ENCODE results near the gene OSBPL10. TPM values are rescaled to one million over a fixed set of nuclear protein-coding genes. Genes with fewer than 3 reads are reported as not detected.

OSBPL10 gene
- total and polyA plus RNA-seq, 9 donors: 2.5 to 36.6 (median 10.6) TPM

GRCh38 chr3:31714495-31715280 is 266.4 kb downstream of the OSBPL10 start:
- H3K27ac ChIP-seq: no peak overlapping the region
- DNase-seq: no peak
- WGBS, 3 donors: 93 to 94% (median 94%) methylated on average over 11 of the region's 11 CpGs
- no peak overlapping the region for H3K4me3 ChIP-seq
- TF ChIP-seq, protein P1, sequence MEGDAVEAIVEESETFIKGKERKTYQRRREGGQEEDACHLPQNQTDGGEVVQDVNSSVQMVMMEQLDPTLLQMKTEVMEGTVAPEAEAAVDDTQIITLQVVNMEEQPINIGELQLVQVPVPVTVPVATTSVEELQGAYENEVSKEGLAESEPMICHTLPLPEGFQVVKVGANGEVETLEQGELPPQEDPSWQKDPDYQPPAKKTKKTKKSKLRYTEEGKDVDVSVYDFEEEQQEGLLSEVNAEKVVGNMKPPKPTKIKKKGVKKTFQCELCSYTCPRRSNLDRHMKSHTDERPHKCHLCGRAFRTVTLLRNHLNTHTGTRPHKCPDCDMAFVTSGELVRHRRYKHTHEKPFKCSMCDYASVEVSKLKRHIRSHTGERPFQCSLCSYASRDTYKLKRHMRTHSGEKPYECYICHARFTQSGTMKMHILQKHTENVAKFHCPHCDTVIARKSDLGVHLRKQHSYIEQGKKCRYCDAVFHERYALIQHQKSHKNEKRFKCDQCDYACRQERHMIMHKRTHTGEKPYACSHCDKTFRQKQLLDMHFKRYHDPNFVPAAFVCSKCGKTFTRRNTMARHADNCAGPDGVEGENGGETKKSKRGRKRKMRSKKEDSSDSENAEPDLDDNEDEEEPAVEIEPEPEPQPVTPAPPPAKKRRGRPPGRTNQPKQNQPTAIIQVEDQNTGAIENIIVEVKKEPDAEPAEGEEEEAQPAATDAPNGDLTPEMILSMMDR (IDR thresholded peaks at IDR 0.05): no peak
- no peak for TF ChIP-seq EP300 (IDR thresholded peaks at IDR 0.05)
- TF ChIP-seq POLR2A (IDR thresholded peaks at IDR 0.05): no peak
- no peaks in the 10 kb centered on the region for H3K27me3 ChIP-seq
- peaks cover 9% of the 10 kb centered on the region for H3K4me1 ChIP-seq (ENCODE audit: insufficient read depth)
- H3K9me3 ChIP-seq: no peaks in the 10 kb centered on the region
- no peaks in the 10 kb centered on the region for H3K36me3 ChIP-seq
- intact Hi-C loops (cut with DNase I): no loop called here

- Histone ChIP-seq H3K36me3 (no peaks in the 10 kb centered on the region), H3K4me1 (ENCODE audit: insufficient read depth) (peaks cover 16% of the 10 kb centered on the region), H3K9me3 (no peaks in the 10 kb centered on the region), H3K27me3 (no peaks in the 10 kb centered on the region), H3K4me3 (no peak overlapping the region), H3K27ac (no peak overlapping the region)
- TF ChIP-seq POLR2A (IDR thresholded peaks at IDR 0.05) (no peak), EP300 (IDR thresholded peaks at IDR 0.05) (no peak)
- TF ChIP-seq, protein P1 (IDR thresholded peaks at IDR 0.05): no peak
- DNase-seq: no peak
- intact Hi-C loops (cut with DNase I): no loop called here
- 57 to 76% (median 65%) methylated on average over 5 of the region's 5 CpGs for whole genome bisulfite sequencing, 3 donors
Observed at GRCh38 chr3:31713816-31714215, 267.2 kb downstream of the OSBPL10 start.

DNA sequence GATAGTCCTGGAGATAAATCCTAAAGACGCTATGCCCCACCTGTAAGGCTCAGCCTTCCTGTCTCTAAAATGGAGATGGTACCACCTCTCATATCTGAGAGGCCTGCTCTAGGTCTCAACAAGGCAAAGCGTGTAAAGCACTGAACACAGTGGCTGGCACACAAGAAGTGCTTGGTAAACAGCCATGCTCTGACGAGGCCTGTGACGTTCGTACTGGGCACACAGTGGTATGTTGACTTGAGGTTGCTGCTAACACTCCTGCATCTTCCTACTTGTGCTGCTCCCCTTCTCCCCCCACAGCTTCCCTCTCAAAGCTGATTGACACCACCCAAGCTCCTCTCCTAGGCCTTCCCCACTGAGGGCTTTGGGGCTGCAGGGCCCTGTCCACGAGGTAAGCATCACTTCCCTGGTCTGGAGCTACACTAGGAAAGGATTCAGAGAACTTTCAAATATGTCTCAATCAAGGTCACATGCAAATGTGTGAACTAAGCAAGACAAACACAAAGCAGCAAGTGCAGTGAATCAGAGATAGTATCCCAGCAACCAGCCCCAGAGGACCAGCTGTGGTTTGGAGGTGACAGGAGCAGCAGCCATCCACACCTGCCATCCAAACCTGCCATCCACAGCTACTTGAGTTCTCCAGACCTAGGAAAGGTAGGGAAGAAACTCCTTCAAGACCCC is 270.8 kb downstream of the OSBPL10 start:
- Histone ChIP-seq H3K4me3 (no peak overlapping the region), H3K36me3 (no peaks in the 10 kb centered on the region), H3K27me3 (no peaks in the 10 kb centered on the region), H3K4me1 (ENCODE audit: insufficient read depth) (peaks cover 22% of the 10 kb centered on the region), H3K27ac (peak overlapping the region in 1 of 2 donors; percentile 65), H3K9me3 (no peaks in the 10 kb centered on the region)
- TF ChIP-seq POLR2A (IDR thresholded peaks at IDR 0.05): no peak
- TF ChIP-seq EP300 (IDR thresholded peaks at IDR 0.05): no peak
- TF ChIP-seq, protein P1 (IDR thresholded peaks at IDR 0.05): no peak
- intact Hi-C loops (cut with DNase I): no loop called here
- 49 to 74% (median 61%) methylated on average over 6 of the region's 6 CpGs for whole genome bisulfite sequencing, 3 donors
- DNase-seq: peak in 4 of 5 donors; percentile 31 to 58 (median 48)

GRCh38 chr3:31709526-31709925 is 271.5 kb downstream of the OSBPL10 start:
- TF ChIP-seq EP300 (IDR thresholded peaks at IDR 0.05) (no peak), POLR2A (IDR thresholded peaks at IDR 0.05) (no peak)
- TF ChIP-seq, protein P1 (IDR thresholded peaks at IDR 0.05): no peak
- Histone ChIP-seq H3K4me3 (no peak overlapping the region), H3K36me3 (no peaks in the 10 kb centered on the region), H3K27ac (peak overlapping the region in 1 of 2 donors; percentile 65), H3K9me3 (no peaks in the 10 kb centered on the region), H3K27me3 (no peaks in the 10 kb centered on the region), H3K4me1 (ENCODE audit: insufficient read depth) (peaks cover 29% of the 10 kb centered on the region)
- DNase-seq: no peak
- 35 to 68% (median 44%) methylated on average over 4 of the region's 4 CpGs for WGBS, 3 donors
- intact Hi-C loops (cut with DNase I): no loop called here

Data from ovary (tissue), 9 donors.